GM21576 (cell line): Measurements from ENCODE around the gene MCC.

Source experiments
- ATAC-seq: cut with Tn5 transposase; IDR thresholded peaks from one replicate; pipeline ENCODE4 v1.9.1; 2021; ENCODE audit warnings: mild to moderate bottlenecking, moderate library complexity; ENCODE audit not compliant: unreplicated experiment

Gene MCC

DNA sequence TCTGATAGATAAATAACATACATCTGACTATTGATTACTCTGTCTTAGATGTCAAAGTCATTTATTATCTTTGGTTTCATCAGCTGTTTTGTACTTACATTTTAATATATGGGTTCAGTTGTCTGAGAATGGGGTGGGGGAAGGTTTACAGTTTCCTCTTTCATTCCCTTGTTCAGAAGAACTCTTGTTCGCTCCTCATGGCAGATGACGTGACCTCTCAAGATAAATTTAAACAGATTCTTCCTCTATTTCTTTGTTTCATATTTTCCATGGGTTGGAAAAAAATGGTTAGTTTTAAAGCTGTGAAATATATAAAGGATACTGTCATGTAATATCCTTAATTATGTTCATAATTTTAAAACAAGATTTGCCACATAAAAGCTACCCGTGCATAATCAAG, 114.8 kb downstream of the MCC start:
- ATAC-seq = no peak

DNA sequence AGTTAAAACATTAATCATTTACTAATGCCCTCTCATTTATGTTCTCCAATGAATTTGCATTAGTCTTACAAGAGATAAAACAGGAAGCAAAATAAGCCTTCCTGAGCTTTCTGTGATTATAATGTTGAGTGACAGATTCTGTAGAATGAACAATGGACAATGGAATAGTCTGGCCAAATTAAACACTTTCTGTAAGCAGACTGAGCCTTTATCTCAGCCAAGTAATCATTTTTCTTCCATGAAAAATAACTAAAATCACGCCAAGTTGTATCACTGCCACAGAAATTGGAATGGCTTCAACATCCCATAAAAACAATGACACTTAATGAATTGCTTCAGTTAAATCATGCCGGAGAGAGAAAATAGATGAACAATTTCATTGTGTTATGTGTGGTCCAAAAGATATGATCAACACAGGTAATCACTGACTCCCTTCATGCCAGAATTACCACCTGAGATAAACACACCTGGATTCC, 116.5 kb downstream of the MCC start:
- ATAC-seq = no peak

DNA sequence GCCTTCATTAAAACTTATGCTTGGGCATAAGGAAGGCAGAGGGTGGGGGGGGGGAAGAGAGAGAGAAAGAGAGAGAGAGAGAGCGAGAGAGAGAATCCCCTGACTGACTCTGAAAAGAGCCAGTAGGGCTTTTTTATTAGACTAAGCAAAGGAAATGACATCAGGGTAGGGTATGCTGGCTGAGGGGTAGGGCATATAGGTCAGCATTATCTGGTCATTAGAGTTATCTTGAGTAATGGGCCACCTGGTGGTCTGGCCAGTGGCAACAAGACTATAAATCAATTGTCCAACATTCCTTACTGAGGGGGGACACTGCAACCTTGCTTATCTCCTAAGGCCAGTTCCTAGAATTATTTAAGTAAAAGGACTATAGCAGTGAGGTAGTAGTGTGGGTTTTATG, 120.7 kb downstream of the MCC start:
- no peak for ATAC-seq

GRCh38 chr5:113364466-113364865, 123.8 kb downstream of the MCC start:
- no peak for ATAC-seq

GRCh38 chr5:113361701-113362100, 126.6 kb downstream of the MCC start:
- ATAC-seq = no peak

- no peak for ATAC-seq
Measured at GRCh38 chr5:113359419-113359818, 128.8 kb downstream of the MCC start.

- ATAC-seq = no peak
Measured at GRCh38 chr5:113358696-113359095, 129.6 kb downstream of the MCC start.

- no peak for ATAC-seq
Measured at GRCh38 chr5:113357696-113358476, 130.4 kb downstream of the MCC start.

DNA sequence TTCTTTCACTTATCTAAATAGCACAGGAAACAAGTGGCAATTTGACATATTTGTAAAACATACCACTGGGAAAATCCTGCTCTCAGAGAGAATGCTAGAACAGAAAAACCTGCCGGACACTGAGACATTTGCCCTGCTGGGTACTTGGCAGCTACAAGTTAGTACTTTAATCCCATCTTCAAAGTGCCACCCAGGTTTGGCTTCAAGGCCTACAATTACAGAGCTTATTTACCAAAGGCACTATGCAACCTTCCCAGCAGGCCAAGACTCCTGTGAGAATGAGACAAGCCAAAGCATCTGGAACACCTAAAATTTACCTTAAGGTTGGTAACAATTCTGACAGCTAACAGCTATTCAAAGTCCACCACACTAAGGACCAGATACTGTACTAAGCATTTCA, 131.8 kb downstream of the MCC start:
- ATAC-seq = no peak

DNA sequence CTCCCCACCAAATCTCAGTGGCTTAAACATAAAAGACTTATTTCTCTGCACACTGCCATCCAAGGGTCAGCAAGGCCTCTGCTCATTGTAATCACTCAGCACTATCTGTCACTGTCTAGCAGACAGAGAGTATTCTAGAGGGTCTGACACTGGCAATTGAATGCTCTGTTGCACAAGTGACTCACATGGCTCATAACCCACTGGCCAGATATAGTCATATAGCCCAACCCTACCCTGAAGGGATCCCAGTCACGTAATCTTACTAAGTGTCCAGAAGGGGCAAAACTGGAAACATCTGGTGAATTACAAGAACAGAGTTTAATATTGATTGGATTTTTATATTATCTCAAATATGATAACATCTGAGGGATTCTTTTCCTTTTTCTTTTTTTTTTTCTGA, 134.2 kb downstream of the MCC start:
- no peak for ATAC-seq

- ATAC-seq = no peak
Measured at GRCh38 chr5:113347572-113347971, 140.7 kb downstream of the MCC start.

- no peak for ATAC-seq
Measured at GRCh38 chr5:113344973-113345940, 143.0 kb downstream of the MCC start.

GRCh38 chr5:113343343-113343742, 144.9 kb downstream of the MCC start:
- no peak for ATAC-seq

- ATAC-seq = no peak
Measured at GRCh38 chr5:113340537-113340936, 147.7 kb downstream of the MCC start.

DNA sequence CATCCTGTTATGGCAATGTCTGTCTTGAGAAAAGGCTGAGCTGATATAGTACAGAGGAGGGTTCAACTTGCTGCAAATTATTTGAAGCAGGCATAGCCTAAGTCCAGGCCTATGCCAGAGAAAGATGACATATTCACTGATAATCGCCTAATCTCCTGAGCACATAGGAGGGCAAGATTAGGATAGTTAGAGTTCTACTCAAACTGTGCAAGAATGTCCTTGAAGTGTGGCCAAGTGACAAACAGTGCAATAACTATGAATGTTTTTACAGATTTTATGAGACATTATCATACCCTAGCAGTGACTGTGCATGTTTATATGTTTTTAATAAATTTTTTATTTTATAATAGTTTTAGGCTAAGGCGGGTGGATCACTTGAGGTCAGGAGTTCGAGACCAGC, 149.6 kb downstream of the MCC start:
- no peak for ATAC-seq

DNA sequence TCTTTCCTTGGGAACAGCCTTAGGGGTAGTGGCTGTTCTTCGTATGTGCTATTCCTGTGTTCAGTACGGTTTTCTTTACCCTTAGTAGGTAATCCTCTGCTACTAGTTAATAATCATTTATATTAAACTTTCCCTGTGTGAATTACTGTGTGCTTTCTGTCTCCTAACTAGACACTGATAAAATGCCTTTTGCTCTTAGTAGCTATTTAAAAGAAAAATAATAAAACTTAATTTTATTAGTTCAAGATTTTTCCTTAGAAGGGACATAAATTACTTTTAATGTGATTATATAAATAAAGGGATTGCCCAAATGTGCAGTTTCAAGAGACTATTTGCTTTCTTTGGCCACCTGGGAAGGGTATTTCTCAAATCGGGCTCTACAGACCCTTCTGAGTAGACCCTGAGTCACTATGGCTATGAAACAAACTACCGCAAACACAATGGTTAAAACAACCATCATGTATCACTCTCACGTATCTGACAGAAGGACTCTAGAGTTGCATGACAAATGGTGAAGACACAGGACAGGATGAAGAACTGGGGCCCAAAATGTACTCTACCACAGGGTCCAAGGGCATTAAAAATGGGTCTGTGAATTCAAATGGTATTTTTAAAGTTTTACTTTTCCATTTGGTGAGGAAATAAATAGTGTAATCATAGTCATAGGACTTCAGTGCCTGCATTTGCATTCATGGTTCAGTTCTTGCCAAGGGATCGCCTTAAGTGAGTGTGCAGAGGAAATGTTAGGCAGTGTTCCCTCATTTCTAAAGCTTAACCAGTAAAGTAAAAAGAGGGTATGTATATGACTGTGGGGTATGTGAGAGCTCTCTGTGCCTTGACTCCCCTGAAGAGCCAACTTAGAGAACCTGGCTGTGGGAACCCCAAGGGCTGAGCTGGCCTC, 150.5 kb downstream of the MCC start:
- ATAC-seq = no peak

GRCh38 chr5:113336975-113337374, 151.3 kb downstream of the MCC start:
- no peak for ATAC-seq

DNA sequence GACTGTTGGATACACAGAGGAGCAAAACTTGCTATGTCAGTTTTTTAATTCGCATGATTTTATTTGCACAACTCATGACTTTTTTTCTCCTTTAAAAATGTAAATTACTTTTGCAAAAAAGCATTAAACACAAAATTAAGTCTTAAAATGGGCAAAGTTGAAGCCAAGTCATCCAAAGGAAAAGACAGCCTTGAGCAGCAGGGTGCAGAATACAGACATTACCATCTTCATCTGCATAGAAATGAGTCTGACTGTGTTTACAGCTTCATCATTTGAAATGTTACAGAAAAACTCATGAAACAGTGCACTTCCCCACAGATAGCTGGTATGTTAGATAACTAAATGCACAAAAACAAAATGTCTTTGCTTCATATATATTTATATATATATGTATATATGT, 154.8 kb downstream of the MCC start:
- ATAC-seq = no peak

DNA sequence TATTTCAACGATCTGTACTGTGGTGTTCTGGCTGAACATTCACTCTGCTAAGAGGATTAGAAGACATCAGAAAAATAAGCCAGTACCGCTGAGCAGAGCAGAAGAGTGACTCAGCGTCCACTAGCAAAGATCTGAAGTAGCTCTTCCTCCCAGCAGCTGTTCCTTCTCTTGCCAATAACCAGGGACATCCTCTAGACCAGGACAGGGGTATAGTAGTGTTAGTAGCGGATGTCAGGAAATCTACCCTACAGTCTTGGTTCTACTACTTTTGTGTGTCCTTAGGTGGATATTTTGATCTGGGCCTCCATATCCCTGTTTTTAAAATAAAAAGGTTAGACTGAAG, 157.1 kb downstream of the MCC start:
- no peak for ATAC-seq

DNA sequence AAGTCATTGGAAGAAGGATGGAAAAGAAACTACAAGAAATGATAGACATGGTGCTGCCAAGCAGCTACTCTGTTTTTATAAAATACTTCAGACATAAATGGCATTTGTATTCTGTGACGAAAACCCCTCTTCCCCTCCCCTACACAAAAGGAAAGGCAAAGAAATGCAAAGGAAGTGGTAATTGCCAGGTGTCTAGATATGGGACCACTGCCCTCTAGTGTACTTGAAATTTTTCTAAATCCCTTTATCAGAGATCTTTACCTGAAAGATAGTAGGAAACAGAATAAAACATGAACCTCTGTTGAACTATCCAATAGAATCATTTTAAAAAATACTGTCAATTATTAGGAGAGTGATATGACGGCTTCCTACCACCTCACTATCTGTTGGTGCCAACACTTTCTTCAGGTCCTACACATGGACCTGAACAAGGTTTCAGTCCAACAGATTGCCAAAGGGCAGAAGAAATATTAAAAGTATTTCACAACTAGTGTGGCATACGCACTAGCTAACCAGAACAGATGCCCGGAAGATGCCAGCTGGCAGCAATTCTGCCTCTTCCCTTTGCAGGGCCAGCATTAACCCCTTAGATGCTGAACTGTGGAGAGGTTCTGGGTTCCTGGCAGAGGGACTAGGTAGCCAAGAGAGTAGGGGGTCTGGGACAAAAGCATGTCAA, 157.6 kb downstream of the MCC start:
- peak; percentile 73 for ATAC-seq
